ENCODE measurements around the gene ABCG8. TPM values are rescaled to one million over a fixed set of nuclear protein-coding genes. Genes with fewer than 3 reads are reported as not detected.

The ABCG8 gene
- total and polyA plus RNA-seq, 10 of the 15 experiments (the other 5 are each of a cell fraction or from before 2014, with no cell fraction given): not detected

DNA sequence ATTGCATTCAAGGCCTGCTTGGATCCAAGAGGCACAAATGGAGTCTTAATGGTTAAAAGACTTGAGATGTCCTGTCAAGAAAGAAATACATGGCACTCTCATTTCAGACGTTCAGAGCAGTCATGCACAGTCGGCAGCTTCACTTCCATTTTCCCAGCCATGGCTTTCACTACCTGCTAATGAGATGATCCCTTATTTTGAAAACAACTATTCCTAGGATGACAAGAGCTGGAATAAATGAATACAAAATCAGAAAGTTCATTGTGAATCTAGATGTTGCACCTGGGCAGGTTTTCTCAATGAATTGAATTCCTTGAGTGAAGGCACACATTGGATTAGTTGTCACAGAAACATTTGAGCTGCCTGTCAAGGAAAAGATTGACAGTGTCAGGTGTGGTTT is 25.8 kb upstream of the ABCG8 start:
- TF ChIP-seq IKZF1 (conservative IDR thresholded peaks at IDR 0.05) (no peak), SMARCA5 (IDR thresholded peaks at IDR 0.05) (no peak), NBN (IDR thresholded peaks at IDR 0.05) (no peak), ZNF24 (IDR thresholded peaks at IDR 0.05) (no peak)
- no peaks in the 10 kb centered on the region for H3K79me2 ChIP-seq (ENCODE audit: control insufficient read depth, insufficient read depth, low read length)

DNA sequence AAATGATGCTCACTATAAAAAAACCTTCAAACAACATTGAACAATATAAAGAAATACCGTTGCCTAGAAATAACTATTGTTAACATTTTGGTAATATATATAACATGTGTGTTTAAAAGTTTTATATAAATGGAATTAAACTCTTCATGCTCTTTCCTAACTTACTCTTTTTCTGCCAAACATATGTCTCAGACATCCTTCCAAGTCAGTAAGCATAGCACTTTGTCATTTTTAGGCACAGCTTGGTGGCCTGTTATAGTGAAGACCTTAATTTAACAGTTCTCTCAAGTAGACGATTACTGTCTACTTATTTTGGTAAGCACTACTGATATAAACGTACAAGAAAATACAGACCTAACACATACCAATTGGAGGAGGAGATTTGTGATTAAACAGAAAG is 24.1 kb upstream of the ABCG8 start:
- H3K9me3 ChIP-seq (replicated peaks; ENCODE audit: control insufficient read depth, insufficient read depth, low read length): no peaks in the 10 kb centered on the region
- ChIA-PET RAD21 (ENCODE audit: unreplicated experiment) (no interaction called here), POLR2A (no interaction called here), SMC1A (ENCODE audit: uncharacterized antibody, unreplicated experiment) (no interaction called here), CTCF (no interaction called here)
- ATAC-seq (no peak), DNase-seq (ENCODE audit: low read depth, low spot score) (no peak), FAIRE-seq (peak; percentile 49)
- in situ Hi-C loops (cut with MboI) (no loop called here), intact Hi-C loops (cut with micrococcal nuclease; ENCODE audit: unreplicated experiment) (no loop called here)
- no peak overlapping the region for H3K4me3 ChIP-seq
- H4K20me1 ChIP-seq (ENCODE audit: control insufficient read depth, insufficient read depth): no peaks in the 10 kb centered on the region
- no TSS peak for BruUV-seq (replicated peaks)
- H3K4me1 ChIP-seq (ENCODE audit: control insufficient read depth, insufficient read depth, low read length): no peaks in the 10 kb centered on the region
- no peaks in the 10 kb centered on the region for H3K27me3 ChIP-seq (replicated peaks in 1 of 2; ENCODE audit: control insufficient read depth in 2 of 2, insufficient read depth in 2 of 2, low read length in 1 of 2)
- H3K9ac ChIP-seq (ENCODE audit: control insufficient read depth, insufficient read depth, low read length): no peak overlapping the region
- 63% methylated on average over 3 of the region's 3 CpGs for WGBS (ENCODE audit: insufficient coverage, insufficient replicate concordance, low lambda C conversion rate, missing lambda C conversion rate)
- no peaks in the 10 kb centered on the region for H3K36me3 ChIP-seq (ENCODE audit: control insufficient read depth in 2 of 2, insufficient read depth in 2 of 2, low read length in 1 of 2)
- no peaks in the 10 kb centered on the region for H3K79me2 ChIP-seq (ENCODE audit: control insufficient read depth, insufficient read depth, low read length)
- no peak overlapping the region for H3K4me2 ChIP-seq (ENCODE audit: control insufficient read depth, insufficient read depth)
- no peak overlapping the region for H3K27ac ChIP-seq (ENCODE audit: control insufficient read depth, insufficient read depth)
- no peak overlapping the region for H2AFZ ChIP-seq (ENCODE audit: control insufficient read depth, low read depth, low read length)
- TF ChIP-seq, protein P1, sequence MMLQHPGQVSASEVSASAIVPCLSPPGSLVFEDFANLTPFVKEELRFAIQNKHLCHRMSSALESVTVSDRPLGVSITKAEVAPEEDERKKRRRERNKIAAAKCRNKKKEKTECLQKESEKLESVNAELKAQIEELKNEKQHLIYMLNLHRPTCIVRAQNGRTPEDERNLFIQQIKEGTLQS (IDR thresholded peaks at IDR 0.05; ENCODE audit: borderline replicate concordance, extremely low read depth, low read depth, low read length): no peak
- TF ChIP-seq SPI1 (IDR thresholded peaks at IDR 0.05; ENCODE audit: borderline replicate concordance, insufficient read depth, low read depth, low read length): no peak
- TF ChIP-seq ZNF24 (IDR thresholded peaks at IDR 0.05): no peak
- no peak for TF ChIP-seq RAD21 (IDR thresholded peaks at IDR 0.05; ENCODE audit: insufficient read depth, low read depth, low read length)
- TF ChIP-seq, protein P2, sequence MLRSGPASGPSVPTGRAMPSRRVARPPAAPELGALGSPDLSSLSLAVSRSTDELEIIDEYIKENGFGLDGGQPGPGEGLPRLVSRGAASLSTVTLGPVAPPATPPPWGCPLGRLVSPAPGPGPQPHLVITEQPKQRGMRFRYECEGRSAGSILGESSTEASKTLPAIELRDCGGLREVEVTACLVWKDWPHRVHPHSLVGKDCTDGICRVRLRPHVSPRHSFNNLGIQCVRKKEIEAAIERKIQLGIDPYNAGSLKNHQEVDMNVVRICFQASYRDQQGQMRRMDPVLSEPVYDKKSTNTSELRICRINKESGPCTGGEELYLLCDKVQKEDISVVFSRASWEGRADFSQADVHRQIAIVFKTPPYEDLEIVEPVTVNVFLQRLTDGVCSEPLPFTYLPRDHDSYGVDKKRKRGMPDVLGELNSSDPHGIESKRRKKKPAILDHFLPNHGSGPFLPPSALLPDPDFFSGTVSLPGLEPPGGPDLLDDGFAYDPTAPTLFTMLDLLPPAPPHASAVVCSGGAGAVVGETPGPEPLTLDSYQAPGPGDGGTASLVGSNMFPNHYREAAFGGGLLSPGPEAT (IDR thresholded peaks at IDR 0.05; ENCODE audit: low read depth): no peak
- TF ChIP-seq ASH2L (IDR thresholded peaks at IDR 0.05; ENCODE audit: borderline replicate concordance, low read depth): no peak
- no peak for TF ChIP-seq SUZ12 (IDR thresholded peaks at IDR 0.05; ENCODE audit: unreplicated experiment)
- TF ChIP-seq, protein P3, sequence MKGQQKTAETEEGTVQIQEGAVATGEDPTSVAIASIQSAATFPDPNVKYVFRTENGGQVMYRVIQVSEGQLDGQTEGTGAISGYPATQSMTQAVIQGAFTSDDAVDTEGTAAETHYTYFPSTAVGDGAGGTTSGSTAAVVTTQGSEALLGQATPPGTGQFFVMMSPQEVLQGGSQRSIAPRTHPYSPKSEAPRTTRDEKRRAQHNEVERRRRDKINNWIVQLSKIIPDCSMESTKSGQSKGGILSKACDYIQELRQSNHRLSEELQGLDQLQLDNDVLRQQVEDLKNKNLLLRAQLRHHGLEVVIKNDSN (IDR thresholded peaks at IDR 0.05; ENCODE audit: borderline replicate concordance, extremely low read length, insufficient read depth, low read depth, low read length): no peak
- no peak for TF ChIP-seq MXI1 (IDR thresholded peaks at IDR 0.05; ENCODE audit: low read depth, low read length)

More for the DNA sequence above, 25.8 kb upstream of the ABCG8 start:
- no peaks in the 10 kb centered on the region for H3K4me1 ChIP-seq (ENCODE audit: control insufficient read depth, insufficient read depth, low read length)
- H3K27me3 ChIP-seq (replicated peaks in 1 of 2; ENCODE audit: control insufficient read depth in 2 of 2, insufficient read depth in 2 of 2, low read length in 1 of 2): no peaks in the 10 kb centered on the region
- in situ Hi-C loops (cut with MboI): no loop called here
- RAD21 ChIA-PET (ENCODE audit: unreplicated experiment): no interaction called here
- no peaks in the 10 kb centered on the region for H3K9me3 ChIP-seq (replicated peaks; ENCODE audit: control insufficient read depth, insufficient read depth, low read length)
- no peaks in the 10 kb centered on the region for H4K20me1 ChIP-seq (ENCODE audit: control insufficient read depth, insufficient read depth)
- H3K4me2 ChIP-seq (ENCODE audit: control insufficient read depth, insufficient read depth): no peak overlapping the region
- no peak overlapping the region for H3K4me3 ChIP-seq
- intact Hi-C loops (cut with micrococcal nuclease; ENCODE audit: unreplicated experiment): no loop called here
- no peak for ATAC-seq
- H3K9ac ChIP-seq (ENCODE audit: control insufficient read depth, insufficient read depth, low read length): no peak overlapping the region
- FAIRE-seq: no peak
- H3K36me3 ChIP-seq (ENCODE audit: control insufficient read depth in 2 of 2, insufficient read depth in 2 of 2, low read length in 1 of 2): no peaks in the 10 kb centered on the region
- WGBS (ENCODE audit: insufficient coverage, insufficient replicate concordance, low lambda C conversion rate, missing lambda C conversion rate): 59% methylated on average over 2 of the region's 2 CpGs
- no TSS peak for BruUV-seq (replicated peaks)
- SMC1A ChIA-PET (ENCODE audit: uncharacterized antibody, unreplicated experiment): interaction anchor here (1.4 kb wide), 1 partner anchor 39 kb away, joined by 4 read pairs; the partner anchor contains the start of gene DYNC2LI1
- H3K27ac ChIP-seq (ENCODE audit: control insufficient read depth, insufficient read depth): no peak overlapping the region
- no peak for DNase-seq (ENCODE audit: low read depth, low spot score)
- H2AFZ ChIP-seq (ENCODE audit: control insufficient read depth, low read depth, low read length): no peak overlapping the region
- POLR2A ChIA-PET: no interaction called here
- CTCF ChIA-PET: no interaction called here
